K562 (cell line): ENCODE results near the gene BLCAP. TPM values are rescaled to one million over a fixed set of nuclear protein-coding genes. Genes with fewer than 3 reads are reported as not detected.

ENCODE experiments used
- ATAC-seq: fragments of 200-7000 bp; cut with Tn5 transposase; 3 replicates; pipeline ENCODE4 v1.9.1; 2020; ENCODE audit warnings: moderate library complexity
- BruUV-seq: library from RNA; stranded (reverse); fragments of 400-500 nt; replicated peaks from 2 replicates; lab custom pipeline; 2021; lab: Mats Ljungman, UMichigan
- CTCF ChIA-PET: fragments of 300-600 bp; formaldehyde crosslinking; extraction: SDS; loops from one replicate; lab custom pipeline; 2021; ENCODE audit warnings: low intra/inter-chr PET ratio; lab: Yijun Ruan, JAX
- POLR2A ChIA-PET: fragments of 300-600, 350-650 bp; sonication (Branson Sonifier 250); formaldehyde crosslinking; extraction: SDS; loops from one replicate; lab custom pipeline; 2021; ENCODE audit warnings: antibody characterized with exemption, inconsistent platforms; lab: Yijun Ruan, JAX
- DNase-seq, 4 experiments: peaks; one replicate each; pipeline versions ENCODE4 v3.0.0 to v3.0.0-alpha.2; 2011 to 2018; ENCODE audit warnings: low spot score in 3 of 4, mixed read lengths in 3 of 4; ENCODE audit errors: extremely low read depth in 1 of 4
- FAIRE-seq: peaks from 2 replicates; lab custom pipeline; 2011; peaks lifted over from hg19 to GRCh38; lab: Jason Lieb, UNC
- H2AFZ ChIP-seq: 2 replicates; pipeline ENCODE4 v1.6.0; 2011; ENCODE audit warnings: low read depth, low read length, control low read depth, inconsistent platforms
- H3K27ac ChIP-seq: fragments of 200-600 bp; 3 replicates; pipeline ENCODE4 v1.8.0; 2011; ENCODE audit warnings: low read depth, mild to moderate bottlenecking, control low read depth, inconsistent platforms, low read length, moderate library complexity, mixed read lengths; ENCODE audit errors: extremely low read depth
- H3K27me3 ChIP-seq, 2 experiments: fragments of 300-600 bp in 1 of 2; 2 replicates in 1 of 2; 3 replicates in 1 of 2; pipeline versions ENCODE4 v1.6.0 to v1.8.0; 2011; ENCODE audit warnings: inconsistent platforms in 2 of 2, low read length in 2 of 2, mild to moderate bottlenecking in 1 of 2, mixed read lengths in 1 of 2, moderate library complexity in 1 of 2; ENCODE audit not compliant: control insufficient read depth in 2 of 2, insufficient read depth in 2 of 2
- H3K36me3 ChIP-seq: fragments of 300-600 bp; 3 replicates; pipeline ENCODE4 v1.8.0; 2011; ENCODE audit warnings: mild to moderate bottlenecking, low read length, inconsistent platforms; ENCODE audit not compliant: control insufficient read depth, insufficient read depth
- H3K4me1 ChIP-seq, 2 experiments: fragments of 200-600 bp in 1 of 2; replicated peaks in 1 of 2; 2 replicates in 1 of 2; 3 replicates in 1 of 2; pipeline versions ENCODE4 v1.5.1 to v1.8.0; 2011; ENCODE audit warnings: inconsistent platforms in 2 of 2, low read length in 2 of 2, mild to moderate bottlenecking in 1 of 2, mixed read lengths in 1 of 2, moderate library complexity in 1 of 2; ENCODE audit not compliant: control insufficient read depth in 2 of 2, insufficient read depth in 2 of 2
- H3K4me2 ChIP-seq: 2 replicates; pipeline ENCODE4 v1.6.1; 2011; ENCODE audit warnings: low read length, control low read depth, inconsistent platforms, mixed read lengths; ENCODE audit not compliant: insufficient read depth
- H3K4me3 ChIP-seq: fragments of 200-600 bp; sonication (generic), shearing (Covaris generic); 2 replicates; pipeline ENCODE4 v1.5.1; 2016; ENCODE audit warnings: control low read depth, inconsistent platforms
- H3K79me2 ChIP-seq: fragments of 200-600 bp; 3 replicates; pipeline ENCODE4 v1.8.0; 2011; ENCODE audit warnings: low read length, inconsistent platforms; ENCODE audit not compliant: control insufficient read depth, insufficient read depth
- H3K9ac ChIP-seq, 2 experiments: 2 replicates each; pipeline versions ENCODE4 v1.6.0 to v1.6.1; 2011; ENCODE audit warnings: low read depth in 2 of 2, low read length in 2 of 2, control low read depth in 1 of 2, inconsistent platforms in 1 of 2, mild to moderate bottlenecking in 1 of 2, mixed read lengths in 1 of 2; ENCODE audit not compliant: insufficient read depth in 1 of 2
- H3K9me1 ChIP-seq: one replicate; pipeline ENCODE4 v1.6.0; 2011; ENCODE audit warnings: inconsistent platforms, mild to moderate bottlenecking, low read length, moderate library complexity; ENCODE audit not compliant: control insufficient read depth, insufficient read depth
- H3K9me3 ChIP-seq: replicated peaks from 2 replicates; pipeline ENCODE4 v1.5.1; 2011; ENCODE audit warnings: low read depth, low read length, inconsistent platforms; ENCODE audit not compliant: control insufficient read depth, insufficient read depth
- H4K20me1 ChIP-seq: replicated peaks from 2 replicates; pipeline ENCODE4 v1.6.1; 2011; ENCODE audit warnings: low read length, inconsistent platforms, mixed read lengths; ENCODE audit not compliant: control insufficient read depth, insufficient read depth
- CBFA2T2 ChIP-seq: fragments of 450-650 bp; conservative IDR thresholded peaks from 2 replicates; pipeline ENCODE4 v1.6.1; 2017; ENCODE audit warnings: mild to moderate bottlenecking
- CTCF ChIP-seq, 3 experiments: IDR thresholded peaks in 2 of 3; conservative IDR thresholded peaks in 1 of 3; 2 replicates each; pipeline ENCODE4 v1.5.1; 2011 to 2012; ENCODE audit warnings: low read length in 3 of 3, mild to moderate bottlenecking in 3 of 3, control low read depth in 2 of 3, improper control_type of control experiment in 1 of 3, inconsistent platforms in 1 of 3, low read depth in 1 of 3, mixed read lengths in 1 of 3, moderate library complexity in 1 of 3; ENCODE audit not compliant: insufficient read depth in 2 of 3
- FIP1L1 ChIP-seq: fragments of 200-400 bp; formaldehyde crosslinking; IDR thresholded peaks from 2 replicates; pipeline ENCODE4 v1.6.1; 2018; ENCODE audit warnings: mild to moderate bottlenecking, low read depth, low read length; ENCODE audit not compliant: poor library complexity, severe bottlenecking
- MTA2 ChIP-seq: fragments of 450-650 bp; IDR thresholded peaks from 2 replicates; pipeline ENCODE4 v1.6.1; 2016; ENCODE audit warnings: low read depth
- NRF1 ChIP-seq, 2 experiments: fragments of 450-650 bp; IDR thresholded peaks in 1 of 2; conservative IDR thresholded peaks in 1 of 2; 2 replicates each; pipeline ENCODE4 v1.6.1; 2014; ENCODE audit warnings: mild to moderate bottlenecking in 2 of 2
- RAD21 ChIP-seq, 2 experiments: fragments of 250-450 bp in 1 of 2; fragments of 450-650 bp in 1 of 2; sonication (Bioruptor Pico) in 1 of 2; formaldehyde crosslinking in 1 of 2; IDR thresholded peaks in 1 of 2; conservative IDR thresholded peaks in 1 of 2; 2 replicates each; pipeline versions ENCODE4 v1.4.0 to v1.8.0; 2020 to 2022; ENCODE audit warnings: mild to moderate bottlenecking in 2 of 2, moderate library complexity in 1 of 2
- RCOR1 ChIP-seq, 2 experiments: IDR thresholded peaks; 2 replicates each; pipeline ENCODE4 v1.6.1; 2012; ENCODE audit warnings: low read depth in 2 of 2, low read length in 2 of 2, borderline replicate concordance in 1 of 2, improper control_type of control experiment in 1 of 2
- RFX5 ChIP-seq: IDR thresholded peaks from 2 replicates; pipeline ENCODE4 v1.6.1; 2011; ENCODE audit warnings: low read depth, mild to moderate bottlenecking, improper control_type of control experiment, low read length
- RFX7 ChIP-seq: fragments of 250-450 bp; sonication (Bioruptor Pico); IDR thresholded peaks from 2 replicates; pipeline ENCODE4 v1.5.1; 2021; ENCODE audit warnings: mild to moderate bottlenecking
- YY1 ChIP-seq, 3 experiments: IDR thresholded peaks; 2 replicates each; pipeline ENCODE4 v1.6.1; 2011; ENCODE audit warnings: low read length in 2 of 3, mild to moderate bottlenecking in 2 of 3, moderate library complexity in 2 of 3, borderline replicate concordance in 1 of 3, control low read depth in 1 of 3, low read depth in 1 of 3; ENCODE audit not compliant: insufficient read depth in 3 of 3, insufficient replicate concordance in 2 of 3, control insufficient read depth in 1 of 3, insufficient read length in 1 of 3; ENCODE audit errors: extremely low read depth in 1 of 3
- ZNF609 ChIP-seq: sonication (generic); formaldehyde crosslinking; IDR thresholded peaks from 2 replicates; pipeline ENCODE4 v1.8.1; 2023; ENCODE audit warnings: missing genetic modification reagents, mild to moderate bottlenecking, borderline replicate concordance
- WGBS: fragments of 100-300 bp; shearing (Covaris generic); methylation state at CpG from one replicate; pipeline ENCODE4 v1.1.6; 2016; ENCODE audit warnings: low coverage, mixed read lengths; ENCODE audit not compliant: insufficient coverage; ENCODE audit errors: missing lambda C conversion rate; 5-methylcytosine and 5-hydroxymethylcytosine counted together
- in situ Hi-C: fragments of 300-500 bp; cut with MboI; formaldehyde crosslinking; loops from 4 replicates; pipeline ENCODE4 v1.15.0; 2018; ENCODE audit warnings: inconsistent platforms, mixed read lengths
- intact Hi-C: fragments of 100-400 bp; cut with micrococcal nuclease; formaldehyde crosslinking; loops from 2 replicates; pipeline ENCODE4 v1.14.2; 2022
- polyA plus RNA-seq, 8 experiments: library from polyadenylated mRNA; depleted of rRNA in 4 of 8; stranded (reverse) in 5 of 8; unstranded in 3 of 8; fragments of >200 nt; fragmentation: Nextera tagmentation in 2 of 8; fragmentation: Illumina TruSeq in 1 of 8; extraction: Ambion mirVana in 2 of 8; extraction: Trizol in 1 of 8; gene quantifications; 2 replicates each; pipeline versions ENCODE4 v1.2.1 to v1.2.3, GENCODE V29; 2011 to 2014; ENCODE audit warnings: inconsistent platforms in 1 of 8, missing spikeins in 1 of 8
- total RNA-seq, 7 experiments: library from RNA; depleted of rRNA in 6 of 7; stranded (reverse); fragments of >200 nt in 6 of 7; fragmentation: Illumina TruSeq in 2 of 7; extraction: Trizol in 2 of 7; gene quantifications; 2 replicates each; pipeline versions ENCODE4 v1.2.1 to v1.2.3, GENCODE V29; 2011 to 2021; ENCODE audit warnings: low replicate concordance in 1 of 7

The BLCAP gene
- total and polyA plus RNA-seq, 9 of the 15 experiments (the other 6 are each of a cell fraction or from before 2014, with no cell fraction given) = 16.9 to 41.5 (median 27.6) TPM

GRCh38 chr20:37529214-37529967 lies 1.7 kb upstream of the BLCAP start:
- H3K79me2 ChIP-seq = peaks cover 31% of the 10 kb centered on the region
- 67% methylated on average over 8 of the region's 8 CpGs for WGBS
- ATAC-seq (no peak), FAIRE-seq (no peak), DNase-seq (peak in 2 of 4 experiments; percentile 16 to 41)
- H3K27me3 ChIP-seq = no peaks in the 10 kb centered on the region
- ChIA-PET CTCF (interaction anchor here (1.6 kb wide), 1 partner anchor 337 kb away, joined by 3 read pairs; no protein-coding TSS in a partner anchor), POLR2A (interaction anchor here (0.6 to 1.0 kb wide), 2 partner anchors 150 to 210 kb away, joined by 3 read pairs; no protein-coding TSS in a partner anchor)
- H3K4me2 ChIP-seq = no peak overlapping the region; the same call in 1 of the 2 replicates
- peaks cover 24 to 30% of the 10 kb centered on the region in 2 experiments for H3K4me1 ChIP-seq
- peak overlapping the region; percentile 13; the same call in 1 of the 2 replicates for H2AFZ ChIP-seq
- no peaks in the 10 kb centered on the region for H3K9me3 ChIP-seq
- peaks cover 4% of the 10 kb centered on the region for H3K9me1 ChIP-seq
- in situ Hi-C loops = loop anchor here (5.0 kb wide), 1 partner anchor 257 kb away; no protein-coding TSS in a partner anchor
- BruUV-seq = no TSS peak
- H4K20me1 ChIP-seq = no peaks in the 10 kb centered on the region; the same call in 1 of the 2 replicates
- H3K9ac ChIP-seq = no peak overlapping the region
- no peak overlapping the region for H3K27ac ChIP-seq
- H3K36me3 ChIP-seq = 0 out of 3 replicates have a peak, but pooled peaks cover 5% of the 10 kb centered on the region
- intact Hi-C loops = loop anchor here (2.0 to 5.0 kb wide), 2 partner anchors 137 to 247 kb away; no protein-coding TSS in a partner anchor
- H3K4me3 ChIP-seq = no peak overlapping the region
- no peak for TF ChIP-seq RFX5
- no peak for TF ChIP-seq FIP1L1
- TF ChIP-seq RAD21 (CRISPR knock-in tag; conservative IDR thresholded peaks at IDR 0.05 in 1 of 2, IDR thresholded peaks at IDR 0.05 in 1 of 2) = peak; percentile 31 to 50
- TF ChIP-seq YY1 (IDR thresholded peaks at IDR 0.05; ENCODE audit: borderline replicate concordance in 1 of 3, control insufficient read depth in 1 of 3, extremely low read depth in 1 of 3, insufficient read depth in 3 of 3, insufficient read length in 1 of 3, insufficient replicate concordance in 2 of 3, low read depth in 1 of 3, low read length in 2 of 3) = peak in 1 of 3 experiments; percentile 46
- TF ChIP-seq RFX7 (CRISPR knock-in tag) = no peak
- no peak for TF ChIP-seq ZNF609 (CRISPR knock-in tag)
- 0 out of 4 replicates have a peak, but pooled peaks of 1 of the 2 experiments have one; percentile 10 for TF ChIP-seq NRF1 (conservative IDR thresholded peaks at IDR 0.05 in 1 of 2, IDR thresholded peaks at IDR 0.05 in 1 of 2)
- TF ChIP-seq CTCF (IDR thresholded peaks at IDR 0.05 in 2 of 3, conservative IDR thresholded peaks at IDR 0.05 in 1 of 3; ENCODE audit: insufficient read depth in 2 of 3, low read depth in 1 of 3, low read length in 3 of 3) = peak; percentile 19 to 53 (median 40); a peak in 3 of 6 replicates
- 0 out of 4 replicates have a peak, but pooled peaks of 1 of the 2 experiments have one; percentile 9 for TF ChIP-seq RCOR1 (IDR thresholded peaks at IDR 0.05; ENCODE audit: borderline replicate concordance in 1 of 2, low read depth in 2 of 2, low read length in 2 of 2)
- no peak for TF ChIP-seq CBFA2T2
- TF ChIP-seq MTA2 = no peak
